Suprapubic skin (tissue), 4 donors: ENCODE data around the gene WDR4. TPM values are rescaled to one million over a fixed set of nuclear protein-coding genes. Genes with fewer than 3 reads are reported as not detected.

Experiments used
- DNase-seq, 2 donors: peaks; one replicate each; pipeline ENCODE4 v3.0.0-alpha.2; 2019; ENCODE audit warnings: low spot score in 2 of 2
- H3K27ac ChIP-seq: fragments of 200-600 bp; sonication (generic); one replicate; pipeline ENCODE4 v1.5.1; 2019
- H3K27me3 ChIP-seq: fragments of 200-600 bp; sonication (generic); one replicate; pipeline ENCODE4 v1.5.1; 2019
- H3K36me3 ChIP-seq: fragments of 200-600 bp; sonication (generic); one replicate; pipeline ENCODE4 v1.5.1; 2019
- H3K4me1 ChIP-seq: fragments of 200-600 bp; sonication (generic); one replicate; pipeline ENCODE4 v1.5.1; 2019
- H3K4me3 ChIP-seq: fragments of 200-600 bp; sonication (generic); one replicate; pipeline ENCODE4 v1.5.1; 2019; ENCODE audit warnings: mild to moderate bottlenecking
- H3K9me3 ChIP-seq: fragments of 200-600 bp; sonication (generic); one replicate; pipeline ENCODE4 v1.5.1; 2019
- CTCF ChIP-seq, 2 donors: fragments of 200-600 bp in 1 of 2; fragments of 450-650 bp in 1 of 2; sonication (generic) in 1 of 2; IDR thresholded peaks; one replicate each; pipeline ENCODE4 v1.5.1; 2016 to 2019; ENCODE audit warnings: antibody characterized with exemption in 2 of 2, mild to moderate bottlenecking in 1 of 2, moderate library complexity in 1 of 2
- EP300 ChIP-seq: sonication (generic); formaldehyde crosslinking; IDR thresholded peaks from one replicate; pipeline ENCODE4 v1.6.1; 2017; ENCODE audit warnings: antibody characterized with exemption
- POLR2A ChIP-seq, 2 donors: fragments of 450-650 bp; IDR thresholded peaks; one replicate each; pipeline ENCODE4 v1.6.1; 2017; ENCODE audit warnings: antibody characterized with exemption in 2 of 2, mild to moderate bottlenecking in 2 of 2, moderate library complexity in 2 of 2
- POLR2AphosphoS5 ChIP-seq, 3 donors: sonication (generic); formaldehyde crosslinking; IDR thresholded peaks; one replicate each; pipeline ENCODE4 v1.6.1; 2017; ENCODE audit warnings: antibody characterized with exemption in 3 of 3
- WGBS: methylation state at CpG from one replicate; pipeline ENCODE4 v1.1.5; 2018; 5-methylcytosine and 5-hydroxymethylcytosine counted together
- total RNA-seq, 4 donors: library from RNA; depleted of rRNA; stranded (reverse); fragments of >200 nt; gene quantifications; one replicate each; pipeline ENCODE4 v1.1.0, GENCODE V29; 2016

Gene WDR4
- total RNA-seq, 4 donors from 2014 or later = 10.1 to 18.7 (median 14.1) TPM

GRCh38 chr21:42859891-42860230 lies 19.5 kb downstream of the WDR4 start:
- Histone ChIP-seq H3K4me3 (no peak overlapping the region), H3K9me3 (no peaks in the 10 kb centered on the region), H3K36me3 (peaks cover 83% of the 10 kb centered on the region), H3K4me1 (peaks cover 9% of the 10 kb centered on the region), H3K27ac (no peak overlapping the region), H3K27me3 (no peaks in the 10 kb centered on the region)
- DNase-seq = no peak
- WGBS = no CpG with 5 or more reads among the region's 6 CpGs
- no peak for TF ChIP-seq EP300
- no peak for TF ChIP-seq POLR2A (IDR thresholded peaks at IDR 0.05)
- TF ChIP-seq POLR2AphosphoS5 (IDR thresholded peaks at IDR 0.05) = no peak
- no peak for TF ChIP-seq CTCF (IDR thresholded peaks at IDR 0.05)

DNA sequence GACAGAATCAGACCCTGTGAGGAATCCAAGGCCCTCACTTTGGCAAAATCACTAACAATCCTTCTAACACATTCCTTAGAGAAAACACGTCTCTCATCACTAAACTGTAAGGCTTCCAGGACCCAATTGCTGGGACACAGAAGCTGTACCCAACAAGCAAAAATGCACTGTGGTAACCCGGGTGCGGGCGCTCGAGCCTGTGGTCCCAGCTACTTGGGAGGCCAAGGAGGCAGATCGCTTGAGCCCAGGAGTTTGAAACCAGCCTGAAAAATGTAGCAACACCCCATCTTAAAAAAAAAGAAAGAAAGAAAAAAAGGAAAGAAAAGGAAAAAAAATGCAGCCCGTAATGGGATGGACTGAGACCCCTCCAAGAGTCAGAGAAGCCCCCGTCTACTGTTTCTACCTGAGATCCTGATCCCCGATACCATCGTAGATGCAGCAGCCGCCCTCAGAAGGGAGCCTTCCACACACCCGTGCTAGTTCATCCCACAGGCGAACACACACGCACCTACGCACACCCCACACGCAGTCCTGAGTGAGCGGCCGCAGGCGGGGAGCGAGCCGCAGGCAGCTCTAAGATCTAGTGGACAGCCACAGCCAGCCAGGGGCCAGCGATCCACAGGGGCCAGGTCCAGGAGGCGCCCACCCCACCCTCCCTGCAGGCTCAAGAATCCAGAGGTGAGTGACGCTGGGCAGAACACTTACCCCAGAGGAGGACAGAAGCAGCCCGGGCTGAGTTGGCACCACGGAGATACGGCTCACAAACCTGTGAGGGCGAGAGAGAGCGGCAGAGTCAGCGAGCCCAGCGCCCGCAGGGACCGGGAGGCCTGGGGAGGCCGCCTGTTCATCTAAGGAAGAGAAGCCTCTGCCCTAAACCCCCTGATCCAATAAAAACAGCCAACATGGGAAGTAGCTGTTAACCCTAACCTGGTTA lies 20.1 kb downstream of the WDR4 start:
- Histone ChIP-seq H3K9me3 (no peaks in the 10 kb centered on the region), H3K4me3 (no peak overlapping the region), H3K4me1 (peaks cover 9% of the 10 kb centered on the region), H3K27me3 (no peaks in the 10 kb centered on the region), H3K27ac (no peak overlapping the region), H3K36me3 (peaks cover 89% of the 10 kb centered on the region)
- DNase-seq = no peak
- WGBS = 90% methylated on average over 33 of the region's 34 CpGs
- TF ChIP-seq POLR2A (IDR thresholded peaks at IDR 0.05) (no peak), POLR2AphosphoS5 (IDR thresholded peaks at IDR 0.05) (no peak), EP300 (no peak), CTCF (IDR thresholded peaks at IDR 0.05) (no peak)

GRCh38 chr21:42858185-42858847 lies 21.0 kb downstream of the WDR4 start:
- Histone ChIP-seq H3K4me3 (no peak overlapping the region), H3K27me3 (no peaks in the 10 kb centered on the region), H3K9me3 (no peaks in the 10 kb centered on the region), H3K27ac (no peak overlapping the region), H3K4me1 (peaks cover 6% of the 10 kb centered on the region), H3K36me3 (peaks cover 97% of the 10 kb centered on the region)
- TF ChIP-seq EP300 (no peak), POLR2AphosphoS5 (IDR thresholded peaks at IDR 0.05) (no peak), CTCF (IDR thresholded peaks at IDR 0.05) (no peak), POLR2A (IDR thresholded peaks at IDR 0.05) (no peak)
- DNase-seq = no peak
- 88% methylated on average over 19 of the region's 19 CpGs for WGBS

DNA sequence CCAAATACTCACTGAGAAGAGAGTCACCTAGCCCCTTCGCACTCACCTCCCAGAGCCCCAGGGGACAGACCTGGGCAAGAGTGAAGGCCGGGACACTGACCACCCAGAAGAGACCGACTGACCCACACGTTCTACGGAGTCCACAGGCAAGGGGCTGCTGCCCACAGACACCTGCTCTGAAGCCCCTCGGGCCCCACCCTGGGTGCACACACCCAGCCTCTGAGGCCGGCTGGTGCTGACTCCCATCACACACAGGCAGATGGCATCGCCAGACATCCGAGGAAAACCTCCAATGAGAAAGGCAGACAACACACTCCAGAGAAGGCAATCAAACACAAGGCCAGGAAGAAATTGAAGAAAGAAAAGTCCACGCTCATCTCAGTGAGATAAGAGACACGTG lies 22.1 kb downstream of the WDR4 start:
- 87% methylated on average over 8 of the region's 11 CpGs for WGBS
- no peak for TF ChIP-seq POLR2AphosphoS5 (IDR thresholded peaks at IDR 0.05)
- no peak for TF ChIP-seq POLR2A (IDR thresholded peaks at IDR 0.05)
- TF ChIP-seq CTCF (IDR thresholded peaks at IDR 0.05) = no peak
- TF ChIP-seq EP300 = no peak
- no peak for DNase-seq
- no peak overlapping the region for H3K27ac ChIP-seq
- no peaks in the 10 kb centered on the region for H3K9me3 ChIP-seq
- H3K27me3 ChIP-seq = no peaks in the 10 kb centered on the region
- H3K4me1 ChIP-seq = no peaks in the 10 kb centered on the region
- H3K4me3 ChIP-seq = no peak overlapping the region
- peaks cover 97% of the 10 kb centered on the region for H3K36me3 ChIP-seq

GRCh38 chr21:42855937-42856335 lies 23.4 kb downstream of the WDR4 start:
- no peak for TF ChIP-seq CTCF (IDR thresholded peaks at IDR 0.05)
- no peak for TF ChIP-seq POLR2AphosphoS5 (IDR thresholded peaks at IDR 0.05)
- TF ChIP-seq EP300 = no peak
- no peak for TF ChIP-seq POLR2A (IDR thresholded peaks at IDR 0.05)
- H3K27me3 ChIP-seq = no peaks in the 10 kb centered on the region
- H3K27ac ChIP-seq = no peak overlapping the region
- H3K4me3 ChIP-seq = no peak overlapping the region
- 88% methylated on average over 14 of the region's 18 CpGs for WGBS
- H3K4me1 ChIP-seq = no peaks in the 10 kb centered on the region
- no peak for DNase-seq
- H3K36me3 ChIP-seq = peaks cover 97% of the 10 kb centered on the region
- no peaks in the 10 kb centered on the region for H3K9me3 ChIP-seq
